ENCODE measurements around the gene SUSD1. TPM values are rescaled to one million over a fixed set of nuclear protein-coding genes. Genes with fewer than 3 reads are reported as not detected.

The SUSD1 gene
- total and polyA plus RNA-seq, 9 of the 15 experiments (the other 6 are each of a cell fraction or from before 2014, with no cell fraction given), result 10.9 to 44.4 (median 36.1) TPM

GRCh38 chr9:112021742-112022141 lies 153.4 kb downstream of the SUSD1 start (continued):
- TF ChIP-seq TEAD2 (tag; IDR thresholded peaks at IDR 0.05), result no peak
- TF ChIP-seq ATF7 (IDR thresholded peaks at IDR 0.05), result no peak
- TF ChIP-seq SRSF3 (IDR thresholded peaks at IDR 0.05; ENCODE audit: insufficient read depth, low read length), result no peak
- no peak for TF ChIP-seq MCM2 (IDR thresholded peaks at IDR 0.05; ENCODE audit: low read depth)

DNA sequence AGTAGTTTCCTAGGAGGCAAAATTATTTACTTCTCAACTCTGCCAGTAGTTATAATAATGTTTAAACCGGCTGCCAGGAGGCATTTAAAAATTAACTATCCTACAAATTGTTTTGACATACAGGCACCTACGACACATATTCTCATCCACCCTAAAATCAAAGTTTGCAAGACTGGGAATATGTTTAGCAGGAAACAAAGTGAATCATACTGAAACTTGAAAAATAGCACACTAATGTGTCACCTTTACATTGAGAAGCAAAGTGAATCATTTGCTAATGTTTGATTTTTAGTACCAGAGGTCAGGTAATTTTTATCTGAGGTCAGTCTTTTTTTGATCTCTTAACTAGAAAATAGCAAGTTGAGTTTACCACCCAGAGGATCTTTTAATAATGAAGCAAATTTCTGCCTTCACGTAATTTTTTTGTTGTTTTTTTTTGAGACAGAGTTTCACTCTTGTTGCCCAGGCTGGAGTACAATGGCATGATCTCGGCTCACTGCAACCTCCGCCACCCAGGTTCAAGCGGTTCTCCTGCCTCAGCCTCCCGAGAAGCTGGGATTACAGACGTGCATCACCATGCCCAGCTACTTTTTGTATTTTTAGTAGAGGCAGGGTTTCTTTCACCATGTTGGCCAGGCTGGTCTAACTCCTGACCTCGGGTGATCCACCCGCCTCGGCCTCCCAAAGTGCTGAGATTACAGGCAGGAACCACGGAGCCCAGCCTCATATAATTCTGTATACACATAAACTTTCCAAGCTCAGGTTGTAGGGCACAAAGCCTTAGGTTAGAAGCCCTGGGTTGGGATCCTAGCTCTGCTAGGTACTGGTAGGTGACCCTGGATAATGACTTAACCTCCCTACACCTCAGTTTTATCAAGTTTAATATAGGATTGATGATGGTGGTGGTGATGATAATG lies 154.2 kb downstream of the SUSD1 start:
- Histone ChIP-seq H3K4me3 (no peak overlapping the region), H3K36me3 (ENCODE audit: control insufficient read depth, insufficient read depth, low read length) (no peaks in the 10 kb centered on the region), H4K20me1 (replicated peaks; ENCODE audit: control insufficient read depth, insufficient read depth, low read length) (no peaks in the 10 kb centered on the region), H3K9me3 (replicated peaks; ENCODE audit: control insufficient read depth, insufficient read depth, low read depth, low read length) (no peaks in the 10 kb centered on the region), H3K4me1 (replicated peaks in 1 of 2; ENCODE audit: control insufficient read depth in 2 of 2, insufficient read depth in 2 of 2, low read length in 2 of 2) (no peaks in the 10 kb centered on the region; a peak in 1 of 5 replicates), H3K79me2 (ENCODE audit: control insufficient read depth, insufficient read depth, low read length) (no peaks in the 10 kb centered on the region), H3K27ac (ENCODE audit: extremely low read depth, low read depth, low read length) (no peak overlapping the region), H3K9me1 (ENCODE audit: control insufficient read depth, insufficient read depth, low read length) (no peaks in the 10 kb centered on the region), H2AFZ (ENCODE audit: low read depth, low read length) (no peak overlapping the region), H3K9ac (ENCODE audit: insufficient read depth in 1 of 2, low read depth in 2 of 2, low read length in 2 of 2) (no peak overlapping the region), H3K4me2 (ENCODE audit: insufficient read depth, low read length) (no peak overlapping the region), H3K27me3 (ENCODE audit: control insufficient read depth in 2 of 2, insufficient read depth in 2 of 2, low read length in 2 of 2) (no peaks in the 10 kb centered on the region)
- no TSS peak for BruUV-seq (replicated peaks)
- ChIA-PET CTCF (ENCODE audit: low intra/inter-chr PET ratio) (interaction anchor here (1.0 kb wide), 1 partner anchor 261 kb away, joined by 4 read pairs; no protein-coding TSS in a partner anchor), POLR2A (interaction anchor here (0.6 to 1.6 kb wide), 4 partner anchors 8 to 61 kb away, joined by 3 to 6 read pairs (median 3); no protein-coding TSS in a partner anchor)
- FAIRE-seq (no peak), DNase-seq (ENCODE audit: extremely low read depth in 1 of 4, low spot score in 3 of 4) (no peak), ATAC-seq (no peak)
- in situ Hi-C loops (cut with MboI) (no loop called here), intact Hi-C loops (cut with micrococcal nuclease) (no loop called here)
- TF ChIP-seq TARDBP (IDR thresholded peaks at IDR 0.05) (no peak), SMARCE1 (IDR thresholded peaks at IDR 0.05) (no peak), PRPF4 (IDR thresholded peaks at IDR 0.05; ENCODE audit: insufficient read depth, low read depth, low read length, poor library complexity, severe bottlenecking) (no peak), SAFB (IDR thresholded peaks at IDR 0.05; ENCODE audit: borderline replicate concordance, low read depth, low read length) (no peak), ILK (tag; IDR thresholded peaks at IDR 0.05; ENCODE audit: borderline replicate concordance, low read depth) (no peak), GTF2F1 (IDR thresholded peaks at IDR 0.05; ENCODE audit: low read depth, low read length) (no peak), KLF13 (tag; IDR thresholded peaks at IDR 0.05; ENCODE audit: borderline replicate concordance, low read depth) (no peak)
- TF ChIP-seq, protein P1, sequence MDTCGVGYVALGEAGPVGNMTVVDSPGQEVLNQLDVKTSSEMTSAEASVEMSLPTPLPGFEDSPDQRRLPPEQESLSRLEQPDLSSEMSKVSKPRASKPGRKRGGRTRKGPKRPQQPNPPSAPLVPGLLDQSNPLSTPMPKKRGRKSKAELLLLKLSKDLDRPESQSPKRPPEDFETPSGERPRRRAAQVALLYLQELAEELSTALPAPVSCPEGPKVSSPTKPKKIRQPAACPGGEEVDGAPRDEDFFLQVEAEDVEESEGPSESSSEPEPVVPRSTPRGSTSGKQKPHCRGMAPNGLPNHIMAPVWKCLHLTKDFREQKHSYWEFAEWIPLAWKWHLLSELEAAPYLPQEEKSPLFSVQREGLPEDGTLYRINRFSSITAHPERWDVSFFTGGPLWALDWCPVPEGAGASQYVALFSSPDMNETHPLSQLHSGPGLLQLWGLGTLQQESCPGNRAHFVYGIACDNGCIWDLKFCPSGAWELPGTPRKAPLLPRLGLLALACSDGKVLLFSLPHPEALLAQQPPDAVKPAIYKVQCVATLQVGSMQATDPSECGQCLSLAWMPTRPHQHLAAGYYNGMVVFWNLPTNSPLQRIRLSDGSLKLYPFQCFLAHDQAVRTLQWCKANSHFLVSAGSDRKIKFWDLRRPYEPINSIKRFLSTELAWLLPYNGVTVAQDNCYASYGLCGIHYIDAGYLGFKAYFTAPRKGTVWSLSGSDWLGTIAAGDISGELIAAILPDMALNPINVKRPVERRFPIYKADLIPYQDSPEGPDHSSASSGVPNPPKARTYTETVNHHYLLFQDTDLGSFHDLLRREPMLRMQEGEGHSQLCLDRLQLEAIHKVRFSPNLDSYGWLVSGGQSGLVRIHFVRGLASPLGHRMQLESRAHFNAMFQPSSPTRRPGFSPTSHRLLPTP (IDR thresholded peaks at IDR 0.05; ENCODE audit: borderline replicate concordance, extremely low read depth, insufficient read length), result no peak
- WGBS (ENCODE audit: insufficient coverage, low coverage, missing lambda C conversion rate), result 65% methylated on average over 12 of the region's 12 CpGs

All from K562 (cell line).